Measurements from ENCODE around the gene KCTD19. TPM values are rescaled to one million over a fixed set of nuclear protein-coding genes. Genes with fewer than 3 reads are reported as not detected.

Gene KCTD19
- total RNA-seq, 2 experiments from 2014 or later: not detected

DNA sequence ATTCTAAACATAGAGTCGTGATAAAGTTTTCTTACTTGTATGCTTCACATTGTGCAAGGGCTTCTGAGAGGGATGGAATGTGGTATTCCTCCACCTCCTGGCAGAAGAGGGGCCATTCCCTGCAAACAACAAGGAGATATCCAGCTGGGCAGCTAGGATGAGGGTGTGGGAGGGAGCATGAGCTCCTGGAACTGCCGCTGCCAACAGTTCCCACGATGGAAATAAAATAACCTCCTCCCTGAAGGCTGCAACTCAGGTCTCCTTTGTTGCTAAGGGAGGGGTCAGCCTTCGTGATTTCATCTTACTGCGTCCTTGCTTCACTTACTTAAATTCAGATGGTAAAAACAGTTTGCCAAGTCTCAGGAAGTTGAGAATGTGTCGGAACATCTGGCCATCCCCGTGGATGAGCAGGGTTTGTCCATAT is 31.6 kb downstream of the KCTD19 start:
- no peaks in the 10 kb centered on the region for H3K36me3 ChIP-seq (ENCODE audit: insufficient read depth, low read length)

DNA sequence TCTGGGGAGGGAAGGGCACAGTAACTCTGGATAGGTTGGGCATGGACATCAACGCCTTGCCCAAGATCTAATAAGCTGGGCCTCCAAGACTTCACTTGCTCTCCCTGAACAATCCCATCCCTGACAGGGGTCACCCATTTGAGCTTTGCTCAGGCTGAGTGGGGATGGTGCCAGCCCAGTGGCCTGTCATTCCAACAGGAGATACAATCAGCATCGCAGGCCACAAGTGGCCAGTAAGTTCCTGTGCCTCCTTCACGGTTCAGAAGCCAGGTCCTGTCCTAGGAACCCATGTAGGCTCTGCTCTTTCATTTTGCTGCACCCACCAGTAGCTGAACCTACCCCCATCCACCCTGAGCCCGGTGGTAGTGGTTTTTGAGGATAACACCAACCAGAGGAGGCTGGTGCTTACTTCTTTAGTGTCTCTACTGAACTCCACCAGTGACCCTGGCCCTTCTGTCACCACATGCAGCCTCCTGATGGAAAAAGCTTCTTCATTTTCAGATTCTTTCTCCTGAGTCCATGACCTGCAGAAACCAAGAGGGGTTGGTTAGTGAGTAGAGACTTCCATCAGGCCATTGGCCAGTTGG is 32.3 kb downstream of the KCTD19 start:
- ATAC-seq (ENCODE audit: poor library complexity) (no peak), DNase-seq (no peak)
- ChIA-PET CTCF (no interaction called here), POLR2A (no interaction called here)
- H3K4me1 Mint-ChIP-seq (ENCODE audit: low read depth): no peaks in the 10 kb centered on the region
- Histone ChIP-seq H3K36me3 (ENCODE audit: insufficient read depth, low read length) (no peaks in the 10 kb centered on the region), H3K4me3 (ENCODE audit: low read length) (no peak overlapping the region), H3K4me1 (ENCODE audit: insufficient read depth, low read length) (peaks cover 14% of the 10 kb centered on the region), H3K9me3 (ENCODE audit: control insufficient read depth in 1 of 2, insufficient read depth in 1 of 2, low read length in 2 of 2) (no peaks in the 10 kb centered on the region), H3K27ac (ENCODE audit: low read depth in 1 of 2, low read length in 2 of 2) (no peak overlapping the region), H3K27me3 (ENCODE audit: control insufficient read depth in 1 of 2, insufficient read depth in 2 of 2, low read length in 2 of 2) (no peaks in the 10 kb centered on the region)
- no peak overlapping the region for H3K27ac Mint-ChIP-seq
- intact Hi-C loops (cut with DNase I, micrococcal nuclease): no loop called here
- no peak overlapping the region for H3K4me3 Mint-ChIP-seq
- H3K27me3 Mint-ChIP-seq: no peaks in the 10 kb centered on the region
- no peaks in the 10 kb centered on the region for H3K36me3 Mint-ChIP-seq (ENCODE audit: low read depth)
- TF ChIP-seq, protein P1, sequence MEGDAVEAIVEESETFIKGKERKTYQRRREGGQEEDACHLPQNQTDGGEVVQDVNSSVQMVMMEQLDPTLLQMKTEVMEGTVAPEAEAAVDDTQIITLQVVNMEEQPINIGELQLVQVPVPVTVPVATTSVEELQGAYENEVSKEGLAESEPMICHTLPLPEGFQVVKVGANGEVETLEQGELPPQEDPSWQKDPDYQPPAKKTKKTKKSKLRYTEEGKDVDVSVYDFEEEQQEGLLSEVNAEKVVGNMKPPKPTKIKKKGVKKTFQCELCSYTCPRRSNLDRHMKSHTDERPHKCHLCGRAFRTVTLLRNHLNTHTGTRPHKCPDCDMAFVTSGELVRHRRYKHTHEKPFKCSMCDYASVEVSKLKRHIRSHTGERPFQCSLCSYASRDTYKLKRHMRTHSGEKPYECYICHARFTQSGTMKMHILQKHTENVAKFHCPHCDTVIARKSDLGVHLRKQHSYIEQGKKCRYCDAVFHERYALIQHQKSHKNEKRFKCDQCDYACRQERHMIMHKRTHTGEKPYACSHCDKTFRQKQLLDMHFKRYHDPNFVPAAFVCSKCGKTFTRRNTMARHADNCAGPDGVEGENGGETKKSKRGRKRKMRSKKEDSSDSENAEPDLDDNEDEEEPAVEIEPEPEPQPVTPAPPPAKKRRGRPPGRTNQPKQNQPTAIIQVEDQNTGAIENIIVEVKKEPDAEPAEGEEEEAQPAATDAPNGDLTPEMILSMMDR (IDR thresholded peaks at IDR 0.05): no peak
- H3K9me3 Mint-ChIP-seq: no peaks in the 10 kb centered on the region

More for the DNA sequence above, 31.6 kb downstream of the KCTD19 start:
- H3K4me1 Mint-ChIP-seq (ENCODE audit: low read depth): no peaks in the 10 kb centered on the region
- intact Hi-C loops (cut with DNase I, micrococcal nuclease): loop anchor here in 1 of 2 experiments (1.0 kb wide), 1 partner anchor 15 kb away; no protein-coding TSS in a partner anchor
- no peak overlapping the region for H3K4me3 Mint-ChIP-seq
- DNase-seq (no peak), ATAC-seq (ENCODE audit: poor library complexity) (no peak)
- H3K9me3 Mint-ChIP-seq: no peaks in the 10 kb centered on the region
- no peaks in the 10 kb centered on the region for H3K9me3 ChIP-seq (ENCODE audit: control insufficient read depth in 1 of 2, insufficient read depth in 1 of 2, low read length in 2 of 2)
- no peaks in the 10 kb centered on the region for H3K27me3 Mint-ChIP-seq
- no peak overlapping the region for H3K4me3 ChIP-seq (ENCODE audit: low read length)
- ChIA-PET POLR2A (no interaction called here), CTCF (no interaction called here)
- H3K27ac ChIP-seq (ENCODE audit: low read depth in 1 of 2, low read length in 2 of 2): no peak overlapping the region
- no peak overlapping the region for H3K27ac Mint-ChIP-seq
- H3K27me3 ChIP-seq (ENCODE audit: control insufficient read depth in 1 of 2, insufficient read depth in 2 of 2, low read length in 2 of 2): peaks cover 0 to 5% of the 10 kb centered on the region in 2 experiments
- no peaks in the 10 kb centered on the region for H3K36me3 Mint-ChIP-seq (ENCODE audit: low read depth)
- TF ChIP-seq, protein P1 (IDR thresholded peaks at IDR 0.05): no peak
- peaks cover 8% of the 10 kb centered on the region for H3K4me1 ChIP-seq (ENCODE audit: insufficient read depth, low read length)

DNA sequence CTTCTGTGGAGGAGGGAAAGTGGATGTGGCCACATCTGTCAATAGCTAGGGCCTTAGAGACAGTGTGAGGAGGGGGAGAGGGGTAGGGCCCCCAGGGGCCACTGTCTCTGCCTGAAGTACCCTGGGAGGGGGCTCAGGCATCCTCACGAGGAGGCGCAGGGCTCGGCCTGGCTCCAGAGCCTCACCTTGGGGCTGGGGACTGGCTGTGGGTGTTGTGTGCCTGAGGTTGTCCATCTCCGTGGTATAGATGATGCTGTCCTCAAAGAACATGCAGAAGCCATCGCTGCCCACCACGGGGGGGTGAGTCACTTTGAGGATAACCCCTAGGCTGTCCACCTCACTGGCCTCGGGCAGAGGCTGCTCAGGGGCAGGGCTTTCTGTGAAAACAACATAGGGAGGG is 35.1 kb downstream of the KCTD19 start:
- Mint-ChIP-seq H3K9me3 (no peaks in the 10 kb centered on the region), H3K4me3 (no peak overlapping the region), H3K27ac (no peak overlapping the region), H3K27me3 (no peaks in the 10 kb centered on the region), H3K36me3 (ENCODE audit: low read depth) (peaks cover 3% of the 10 kb centered on the region), H3K4me1 (ENCODE audit: low read depth) (no peaks in the 10 kb centered on the region)
- intact Hi-C loops (cut with DNase I, micrococcal nuclease): no loop called here
- no peak for ATAC-seq (ENCODE audit: poor library complexity)
- DNase-seq: no peak
- Histone ChIP-seq H3K27me3 (ENCODE audit: control insufficient read depth in 1 of 2, insufficient read depth in 2 of 2, low read length in 2 of 2) (no peaks in the 10 kb centered on the region), H3K4me3 (ENCODE audit: low read length) (no peak overlapping the region), H3K36me3 (ENCODE audit: insufficient read depth, low read length) (no peaks in the 10 kb centered on the region), H3K9me3 (ENCODE audit: control insufficient read depth in 1 of 2, insufficient read depth in 1 of 2, low read length in 2 of 2) (no peaks in the 10 kb centered on the region), H3K27ac (ENCODE audit: low read depth in 1 of 2, low read length in 2 of 2) (no peak overlapping the region), H3K4me1 (ENCODE audit: insufficient read depth, low read length) (peaks cover 14% of the 10 kb centered on the region)
- CTCF ChIA-PET: no interaction called here
- TF ChIP-seq, protein P1 (IDR thresholded peaks at IDR 0.05): no peak
- POLR2A ChIA-PET: no interaction called here

Measured in CD4-positive, alpha-beta T cell (primary cell).